ENCODE data around the gene ZSCAN10.

Gene ZSCAN10

GRCh38 chr16:3123986-3124886, 25.1 kb upstream of the ZSCAN10 start:
- H3K23ac ChIP-seq (ENCODE audit: low read length in 2 of 2), result peak overlapping the region in 1 of 2 experiments; percentile 84
- no peaks in the 10 kb centered on the region for H3K9me3 ChIP-seq (ENCODE audit: control insufficient read depth, low read length)
- no peak overlapping the region for H2BK5ac ChIP-seq (ENCODE audit: low read depth, low read length, poor library complexity, severe bottlenecking)
- H3K4ac ChIP-seq (ENCODE audit: low read depth in 1 of 2, low read length in 2 of 2), result peak overlapping the region in 1 of 2 experiments; percentile 13
- no peaks in the 10 kb centered on the region for H3K27me3 ChIP-seq (ENCODE audit: control insufficient read depth in 1 of 2, insufficient read depth in 1 of 2, low read length in 2 of 2)
- H3K9ac ChIP-seq (ENCODE audit: low read length), result peak overlapping the region; percentile 91
- H3K18ac ChIP-seq (ENCODE audit: low read depth in 1 of 2, low read length in 2 of 2), result peak overlapping the region; percentile 17 to 90
- H3K4me2 ChIP-seq (ENCODE audit: low read length, poor library complexity, severe bottlenecking), result peak overlapping the region; percentile 84
- H3K27ac ChIP-seq (ENCODE audit: low read length, poor library complexity, severe bottlenecking), result peak overlapping the region; percentile 66
- no peak overlapping the region for H2BK15ac ChIP-seq (ENCODE audit: low read depth, poor library complexity, severe bottlenecking)
- H2AK5ac ChIP-seq (ENCODE audit: low read length, severe bottlenecking), result no peak overlapping the region
- H2AFZ ChIP-seq (ENCODE audit: low read depth, low read length), result peak overlapping the region; percentile 72
- under 1% methylated on average over 72 of the region's 72 CpGs for WGBS
- H3K79me1 ChIP-seq (replicated peaks; ENCODE audit: low read length, poor library complexity, severe bottlenecking), result peaks cover 24% of the 10 kb centered on the region
- peak overlapping the region in 1 of 2 experiments; percentile 6 for H2BK12ac ChIP-seq (ENCODE audit: low read length in 2 of 2)
- H3K14ac ChIP-seq (ENCODE audit: low read length in 2 of 2), result peak overlapping the region in 1 of 2 experiments; percentile 86
- H4K8ac ChIP-seq (ENCODE audit: low read length), result peak overlapping the region; percentile 71
- peak overlapping the region; percentile 67 to 94 for H3K4me3 ChIP-seq (ENCODE audit: insufficient read depth in 1 of 2, low read depth in 1 of 2, low read length in 2 of 2)
- H2BK120ac ChIP-seq (ENCODE audit: low read depth, low read length), result no peak overlapping the region
- DNase-seq, result peak; percentile 96
- H4K91ac ChIP-seq (ENCODE audit: low read length), result peak overlapping the region; percentile 8
- H3K36me3 ChIP-seq (ENCODE audit: control insufficient read depth in 1 of 2, insufficient read depth in 2 of 2, low read depth in 1 of 2, low read length in 2 of 2), result peaks cover 37 to 47% of the 10 kb centered on the region in 2 experiments
- peaks cover 9% of the 10 kb centered on the region for H3K4me1 ChIP-seq (ENCODE audit: control insufficient read depth, insufficient read depth, low read depth, low read length)

- H3K9me3 ChIP-seq (ENCODE audit: control insufficient read depth, low read length), result no peaks in the 10 kb centered on the region
- H2AK5ac ChIP-seq (ENCODE audit: low read length, severe bottlenecking), result no peak overlapping the region
- no peak overlapping the region for H4K91ac ChIP-seq (ENCODE audit: low read length)
- peak overlapping the region in 1 of 2 experiments; percentile 94 for H3K4me3 ChIP-seq (ENCODE audit: insufficient read depth in 1 of 2, low read depth in 1 of 2, low read length in 2 of 2)
- H3K79me1 ChIP-seq (replicated peaks; ENCODE audit: low read length, poor library complexity, severe bottlenecking), result peaks cover 29% of the 10 kb centered on the region
- no peak overlapping the region for H2BK12ac ChIP-seq (ENCODE audit: low read length in 2 of 2)
- peak overlapping the region; percentile 91 for H3K9ac ChIP-seq (ENCODE audit: low read length)
- H3K14ac ChIP-seq (ENCODE audit: low read length in 2 of 2), result no peak overlapping the region
- H3K23ac ChIP-seq (ENCODE audit: low read length in 2 of 2), result no peak overlapping the region
- H3K27ac ChIP-seq (ENCODE audit: low read length, poor library complexity, severe bottlenecking), result no peak overlapping the region
- no peak overlapping the region for H3K4me2 ChIP-seq (ENCODE audit: low read length, poor library complexity, severe bottlenecking)
- no peak overlapping the region for H2BK120ac ChIP-seq (ENCODE audit: low read depth, low read length)
- H2AFZ ChIP-seq (ENCODE audit: low read depth, low read length), result no peak overlapping the region
- no peak for DNase-seq
- no peak overlapping the region for H4K8ac ChIP-seq (ENCODE audit: low read length)
- no peak overlapping the region for H3K4ac ChIP-seq (ENCODE audit: low read depth in 1 of 2, low read length in 2 of 2)
- H2BK15ac ChIP-seq (ENCODE audit: low read depth, poor library complexity, severe bottlenecking), result no peak overlapping the region
- no peak overlapping the region for H3K18ac ChIP-seq (ENCODE audit: low read depth in 1 of 2, low read length in 2 of 2)
- WGBS, result 83% methylated on average over 8 of the region's 8 CpGs
- no peaks in the 10 kb centered on the region for H3K27me3 ChIP-seq (ENCODE audit: control insufficient read depth in 1 of 2, insufficient read depth in 1 of 2, low read length in 2 of 2)
- H3K4me1 ChIP-seq (ENCODE audit: control insufficient read depth, insufficient read depth, low read depth, low read length), result peaks cover 6% of the 10 kb centered on the region
- no peak overlapping the region for H2BK5ac ChIP-seq (ENCODE audit: low read depth, low read length, poor library complexity, severe bottlenecking)
- H3K36me3 ChIP-seq (ENCODE audit: control insufficient read depth in 1 of 2, insufficient read depth in 2 of 2, low read depth in 1 of 2, low read length in 2 of 2), result peaks cover 43 to 51% of the 10 kb centered on the region in 2 experiments
Observed at GRCh38 chr16:3122926-3123570, 24.0 kb upstream of the ZSCAN10 start.

- no peak overlapping the region for H2AK5ac ChIP-seq (ENCODE audit: low read length, severe bottlenecking)
- peaks cover 38 to 49% of the 10 kb centered on the region in 2 experiments for H3K36me3 ChIP-seq (ENCODE audit: control insufficient read depth in 1 of 2, insufficient read depth in 2 of 2, low read depth in 1 of 2, low read length in 2 of 2)
- H2BK120ac ChIP-seq (ENCODE audit: low read depth, low read length), result no peak overlapping the region
- no peak overlapping the region for H3K18ac ChIP-seq (ENCODE audit: low read depth in 1 of 2, low read length in 2 of 2)
- no peak overlapping the region for H3K27ac ChIP-seq (ENCODE audit: low read length, poor library complexity, severe bottlenecking)
- H3K9ac ChIP-seq (ENCODE audit: low read length), result no peak overlapping the region
- peaks cover 6% of the 10 kb centered on the region for H3K4me1 ChIP-seq (ENCODE audit: control insufficient read depth, insufficient read depth, low read depth, low read length)
- no peak overlapping the region for H3K23ac ChIP-seq (ENCODE audit: low read length in 2 of 2)
- 98% methylated on average over 7 of the region's 7 CpGs for WGBS
- H3K14ac ChIP-seq (ENCODE audit: low read length in 2 of 2), result no peak overlapping the region
- H3K27me3 ChIP-seq (ENCODE audit: control insufficient read depth in 1 of 2, insufficient read depth in 1 of 2, low read length in 2 of 2), result no peaks in the 10 kb centered on the region
- no peak overlapping the region for H2BK15ac ChIP-seq (ENCODE audit: low read depth, poor library complexity, severe bottlenecking)
- no peak overlapping the region for H2BK12ac ChIP-seq (ENCODE audit: low read length in 2 of 2)
- no peak overlapping the region for H2AFZ ChIP-seq (ENCODE audit: low read depth, low read length)
- no peak overlapping the region for H4K91ac ChIP-seq (ENCODE audit: low read length)
- H3K4me2 ChIP-seq (ENCODE audit: low read length, poor library complexity, severe bottlenecking), result no peak overlapping the region
- no peak overlapping the region for H4K8ac ChIP-seq (ENCODE audit: low read length)
- H3K9me3 ChIP-seq (ENCODE audit: control insufficient read depth, low read length), result no peaks in the 10 kb centered on the region
- no peak overlapping the region for H3K4ac ChIP-seq (ENCODE audit: low read depth in 1 of 2, low read length in 2 of 2)
- H3K79me1 ChIP-seq (replicated peaks; ENCODE audit: low read length, poor library complexity, severe bottlenecking), result peaks cover 29% of the 10 kb centered on the region
- DNase-seq, result no peak
- no peak overlapping the region for H2BK5ac ChIP-seq (ENCODE audit: low read depth, low read length, poor library complexity, severe bottlenecking)
- H3K4me3 ChIP-seq (ENCODE audit: insufficient read depth in 1 of 2, low read depth in 1 of 2, low read length in 2 of 2), result no peak overlapping the region
Observed at GRCh38 chr16:3121851-3122467, 22.9 kb upstream of the ZSCAN10 start.

- Histone ChIP-seq H4K91ac (ENCODE audit: low read length) (no peak overlapping the region), H3K23ac (ENCODE audit: low read length in 2 of 2) (no peak overlapping the region), H2BK5ac (ENCODE audit: low read depth, low read length, poor library complexity, severe bottlenecking) (no peak overlapping the region), H2BK12ac (ENCODE audit: low read length in 2 of 2) (no peak overlapping the region), H3K9me3 (ENCODE audit: control insufficient read depth, low read length) (no peaks in the 10 kb centered on the region), H2AK5ac (ENCODE audit: low read length, severe bottlenecking) (no peak overlapping the region), H3K18ac (ENCODE audit: low read depth in 1 of 2, low read length in 2 of 2) (no peak overlapping the region), H3K79me1 (replicated peaks; ENCODE audit: low read length, poor library complexity, severe bottlenecking) (peaks cover 33% of the 10 kb centered on the region), H3K14ac (ENCODE audit: low read length in 2 of 2) (no peak overlapping the region), H3K4me3 (ENCODE audit: insufficient read depth in 1 of 2, low read depth in 1 of 2, low read length in 2 of 2) (no peak overlapping the region), H3K4me2 (ENCODE audit: low read length, poor library complexity, severe bottlenecking) (no peak overlapping the region), H3K9ac (ENCODE audit: low read length) (no peak overlapping the region), H3K4me1 (ENCODE audit: control insufficient read depth, insufficient read depth, low read depth, low read length) (peaks cover 6% of the 10 kb centered on the region), H2BK15ac (ENCODE audit: low read depth, poor library complexity, severe bottlenecking) (no peak overlapping the region), H2AFZ (ENCODE audit: low read depth, low read length) (no peak overlapping the region), H3K36me3 (ENCODE audit: control insufficient read depth in 1 of 2, insufficient read depth in 2 of 2, low read depth in 1 of 2, low read length in 2 of 2) (peaks cover 42 to 58% of the 10 kb centered on the region in 2 experiments), H3K27ac (ENCODE audit: low read length, poor library complexity, severe bottlenecking) (no peak overlapping the region), H3K27me3 (ENCODE audit: control insufficient read depth in 1 of 2, insufficient read depth in 1 of 2, low read length in 2 of 2) (no peaks in the 10 kb centered on the region), H3K4ac (ENCODE audit: low read depth in 1 of 2, low read length in 2 of 2) (no peak overlapping the region), H4K8ac (ENCODE audit: low read length) (no peak overlapping the region), H2BK120ac (ENCODE audit: low read depth, low read length) (no peak overlapping the region)
- DNase-seq, result no peak
- WGBS, result 97% methylated on average over 16 of the region's 16 CpGs
Observed at GRCh38 chr16:3120435-3120834, 21.3 kb upstream of the ZSCAN10 start.

All from mesenchymal stem cell (in vitro differentiated cells and primary cell).